Measurements from ENCODE around the gene SP6.

Gene SP6

GRCh38 chr17:47811709-47812108 lies 39.3 kb downstream of the SP6 start:
- Mint-ChIP-seq H3K9me3 (no peaks in the 10 kb centered on the region), H3K4me3 (no peak overlapping the region), H3K36me3 (ENCODE audit: low read depth) (peaks cover 93% of the 10 kb centered on the region), H3K27ac (no peak overlapping the region), H3K4me1 (ENCODE audit: low read depth) (no peaks in the 10 kb centered on the region), H3K27me3 (no peaks in the 10 kb centered on the region)
- intact Hi-C loops (cut with micrococcal nuclease): no loop called here

- Mint-ChIP-seq H3K9me3 (no peaks in the 10 kb centered on the region), H3K4me1 (ENCODE audit: low read depth) (no peaks in the 10 kb centered on the region), H3K4me3 (no peak overlapping the region), H3K27me3 (no peaks in the 10 kb centered on the region), H3K27ac (no peak overlapping the region), H3K36me3 (ENCODE audit: low read depth) (peaks cover 91% of the 10 kb centered on the region)
- intact Hi-C loops (cut with micrococcal nuclease): no loop called here
These were observed 39.9 kb downstream of the SP6 start for GRCh38 chr17:47810901-47811635.

GRCh38 chr17:47810200-47810821 lies 40.7 kb downstream of the SP6 start:
- H3K27me3 Mint-ChIP-seq: no peaks in the 10 kb centered on the region
- intact Hi-C loops (cut with micrococcal nuclease): no loop called here
- no peak overlapping the region for H3K4me3 Mint-ChIP-seq
- no peaks in the 10 kb centered on the region for H3K9me3 Mint-ChIP-seq
- no peak overlapping the region for H3K27ac Mint-ChIP-seq
- H3K4me1 Mint-ChIP-seq (ENCODE audit: low read depth): no peaks in the 10 kb centered on the region
- peaks cover 84% of the 10 kb centered on the region for H3K36me3 Mint-ChIP-seq (ENCODE audit: low read depth)

- H3K27ac Mint-ChIP-seq: no peak overlapping the region
- H3K36me3 Mint-ChIP-seq (ENCODE audit: low read depth): peaks cover 73% of the 10 kb centered on the region
- intact Hi-C loops (cut with micrococcal nuclease): no loop called here
- H3K9me3 Mint-ChIP-seq: no peaks in the 10 kb centered on the region
- H3K27me3 Mint-ChIP-seq: peaks cover 6% of the 10 kb centered on the region
- no peaks in the 10 kb centered on the region for H3K4me1 Mint-ChIP-seq (ENCODE audit: low read depth)
- H3K4me3 Mint-ChIP-seq: no peak overlapping the region
These were observed 42.0 kb downstream of the SP6 start for GRCh38 chr17:47808830-47809480.

GRCh38 chr17:47808036-47808829 lies 42.7 kb downstream of the SP6 start:
- intact Hi-C loops (cut with micrococcal nuclease): no loop called here
- no peaks in the 10 kb centered on the region for H3K4me1 Mint-ChIP-seq (ENCODE audit: low read depth)
- peaks cover 66% of the 10 kb centered on the region for H3K36me3 Mint-ChIP-seq (ENCODE audit: low read depth)
- no peak overlapping the region for H3K27ac Mint-ChIP-seq
- no peak overlapping the region for H3K4me3 Mint-ChIP-seq
- peaks cover 6% of the 10 kb centered on the region for H3K27me3 Mint-ChIP-seq
- H3K9me3 Mint-ChIP-seq: no peaks in the 10 kb centered on the region

- no peak overlapping the region for H3K27ac Mint-ChIP-seq
- no peaks in the 10 kb centered on the region for H3K4me1 Mint-ChIP-seq (ENCODE audit: low read depth)
- H3K36me3 Mint-ChIP-seq (ENCODE audit: low read depth): peaks cover 58% of the 10 kb centered on the region
- no peak overlapping the region for H3K4me3 Mint-ChIP-seq
- intact Hi-C loops (cut with micrococcal nuclease): no loop called here
- peaks cover 6% of the 10 kb centered on the region for H3K27me3 Mint-ChIP-seq
- no peaks in the 10 kb centered on the region for H3K9me3 Mint-ChIP-seq
These were observed 43.5 kb downstream of the SP6 start for GRCh38 chr17:47807421-47807820.

- Mint-ChIP-seq H3K27me3 (peaks cover 6% of the 10 kb centered on the region), H3K4me3 (no peak overlapping the region), H3K4me1 (ENCODE audit: low read depth) (no peaks in the 10 kb centered on the region), H3K27ac (no peak overlapping the region), H3K36me3 (ENCODE audit: low read depth) (peaks cover 53% of the 10 kb centered on the region), H3K9me3 (no peaks in the 10 kb centered on the region)
- intact Hi-C loops (cut with micrococcal nuclease): no loop called here
These were observed 44.1 kb downstream of the SP6 start for GRCh38 chr17:47806913-47807255.

- Mint-ChIP-seq H3K27ac (no peak overlapping the region), H3K9me3 (no peaks in the 10 kb centered on the region), H3K4me3 (no peak overlapping the region), H3K36me3 (ENCODE audit: low read depth) (peaks cover 47% of the 10 kb centered on the region), H3K4me1 (ENCODE audit: low read depth) (no peaks in the 10 kb centered on the region), H3K27me3 (peaks cover 9% of the 10 kb centered on the region)
- intact Hi-C loops (cut with micrococcal nuclease): no loop called here
These were observed 44.7 kb downstream of the SP6 start for GRCh38 chr17:47806026-47806912.

- H3K27me3 Mint-ChIP-seq: peaks cover 14% of the 10 kb centered on the region
- no peak overlapping the region for H3K4me3 Mint-ChIP-seq
- H3K27ac Mint-ChIP-seq: no peak overlapping the region
- intact Hi-C loops (cut with micrococcal nuclease): no loop called here
- H3K9me3 Mint-ChIP-seq: no peaks in the 10 kb centered on the region
- H3K4me1 Mint-ChIP-seq (ENCODE audit: low read depth): no peaks in the 10 kb centered on the region
- peaks cover 32% of the 10 kb centered on the region for H3K36me3 Mint-ChIP-seq (ENCODE audit: low read depth)
These were observed 46.5 kb downstream of the SP6 start for GRCh38 chr17:47804461-47804860.

GRCh38 chr17:47803751-47804150 lies 47.2 kb downstream of the SP6 start:
- no peaks in the 10 kb centered on the region for H3K9me3 Mint-ChIP-seq
- no peak overlapping the region for H3K27ac Mint-ChIP-seq
- intact Hi-C loops (cut with micrococcal nuclease): no loop called here
- peaks cover 14% of the 10 kb centered on the region for H3K27me3 Mint-ChIP-seq
- peaks cover 25% of the 10 kb centered on the region for H3K36me3 Mint-ChIP-seq (ENCODE audit: low read depth)
- no peaks in the 10 kb centered on the region for H3K4me1 Mint-ChIP-seq (ENCODE audit: low read depth)
- no peak overlapping the region for H3K4me3 Mint-ChIP-seq

- H3K27me3 Mint-ChIP-seq: peaks cover 14% of the 10 kb centered on the region
- no peak overlapping the region for H3K4me3 Mint-ChIP-seq
- no peaks in the 10 kb centered on the region for H3K9me3 Mint-ChIP-seq
- H3K27ac Mint-ChIP-seq: no peak overlapping the region
- intact Hi-C loops (cut with micrococcal nuclease): no loop called here
- H3K4me1 Mint-ChIP-seq (ENCODE audit: low read depth): no peaks in the 10 kb centered on the region
- H3K36me3 Mint-ChIP-seq (ENCODE audit: low read depth): peaks cover 19% of the 10 kb centered on the region
These were observed 47.8 kb downstream of the SP6 start for GRCh38 chr17:47803201-47803600.

GRCh38 chr17:47802341-47803022 lies 48.5 kb downstream of the SP6 start:
- H3K4me1 Mint-ChIP-seq (ENCODE audit: low read depth): no peaks in the 10 kb centered on the region
- H3K27me3 Mint-ChIP-seq: peaks cover 14% of the 10 kb centered on the region
- H3K36me3 Mint-ChIP-seq (ENCODE audit: low read depth): peaks cover 12% of the 10 kb centered on the region
- H3K4me3 Mint-ChIP-seq: no peak overlapping the region
- no peak overlapping the region for H3K27ac Mint-ChIP-seq
- H3K9me3 Mint-ChIP-seq: no peaks in the 10 kb centered on the region
- intact Hi-C loops (cut with micrococcal nuclease): no loop called here

- no peaks in the 10 kb centered on the region for H3K9me3 Mint-ChIP-seq
- no peak overlapping the region for H3K4me3 Mint-ChIP-seq
- no peak overlapping the region for H3K27ac Mint-ChIP-seq
- peaks cover 14% of the 10 kb centered on the region for H3K27me3 Mint-ChIP-seq
- no peaks in the 10 kb centered on the region for H3K4me1 Mint-ChIP-seq (ENCODE audit: low read depth)
- H3K36me3 Mint-ChIP-seq (ENCODE audit: low read depth): peaks cover 6% of the 10 kb centered on the region
- intact Hi-C loops (cut with micrococcal nuclease): no loop called here
These were observed 49.1 kb downstream of the SP6 start for GRCh38 chr17:47801906-47802305.
